ENCODE results near the gene PAPLN.

DNA sequence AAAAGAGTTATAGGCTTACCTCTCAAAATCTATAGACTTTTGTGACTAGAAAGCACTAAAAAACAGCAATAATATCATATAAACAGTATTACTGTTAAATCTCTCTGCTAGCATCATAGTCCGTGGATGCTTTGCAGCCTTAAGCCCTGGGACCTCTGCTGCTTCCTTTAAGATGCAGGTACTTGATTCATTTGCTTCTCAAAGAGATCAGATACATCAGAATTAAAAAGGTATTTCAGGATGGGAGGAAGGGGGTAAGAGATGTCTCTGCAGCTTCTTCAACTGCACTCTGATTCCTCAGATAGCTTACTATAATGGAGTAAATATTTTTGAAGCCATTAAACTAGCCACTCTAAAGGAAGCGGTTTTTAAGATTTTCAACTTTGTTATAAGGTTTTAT is 49.3 kb downstream of the PAPLN start:
- no peak for TF ChIP-seq OTX1 (CRISPR knock-in tag; IDR thresholded peaks at IDR 0.05)
- no peak for TF ChIP-seq NBN (IDR thresholded peaks at IDR 0.05; ENCODE audit: low read depth)
